K562 (cell line): ENCODE data around the gene RAB5B. TPM values are rescaled to one million over a fixed set of nuclear protein-coding genes. Genes with fewer than 3 reads are reported as not detected.

Source experiments
- CBFA2T3 ChIP-seq: fragments of 450-650 bp; IDR thresholded peaks from 2 replicates; pipeline ENCODE4 v1.6.1; 2017
- ELF2 ChIP-seq: fragments of 250-450 bp; sonication (Bioruptor Pico); IDR thresholded peaks from 2 replicates; pipeline ENCODE4 v1.5.0; 2021; ENCODE audit warnings: mild to moderate bottlenecking
- HDAC6 ChIP-seq: IDR thresholded peaks from 2 replicates; pipeline ENCODE4 v1.6.1; 2012; ENCODE audit warnings: low read depth, mild to moderate bottlenecking, control low read depth, inconsistent platforms, low read length, moderate library complexity
- KDM2B ChIP-seq: fragments of 250-450 bp; sonication (Bioruptor Pico); IDR thresholded peaks from 2 replicates; pipeline ENCODE4 v1.8.0; 2021; ENCODE audit warnings: mild to moderate bottlenecking, moderate library complexity
- MTA3 ChIP-seq: fragments of 450-650 bp; formaldehyde crosslinking; IDR thresholded peaks from 2 replicates; pipeline ENCODE4 v1.6.1; 2017; ENCODE audit warnings: mild to moderate bottlenecking, borderline replicate concordance
- NR0B1 ChIP-seq: fragments of 450-650 bp; IDR thresholded peaks from one replicate; pipeline ENCODE4 v1.6.1; 2018; ENCODE audit warnings: mild to moderate bottlenecking, moderate library complexity; ENCODE audit not compliant: partially characterized antibody
- REST ChIP-seq, 2 experiments: fragments of 450-650 bp; formaldehyde crosslinking in 1 of 2; IDR thresholded peaks; 2 replicates each; pipeline versions ENCODE4 v1.4.0 to v1.6.1; 2014 to 2020; ENCODE audit warnings: mild to moderate bottlenecking in 2 of 2, borderline replicate concordance in 1 of 2, low read depth in 1 of 2
- SNIP1 ChIP-seq: fragments of 450-650 bp; IDR thresholded peaks from 2 replicates; pipeline ENCODE4 v1.7.1; 2017; ENCODE audit warnings: low read depth, mild to moderate bottlenecking
- TAF9B ChIP-seq: fragments of 450-650 bp; IDR thresholded peaks from 2 replicates; pipeline ENCODE4 v1.6.1; 2018; ENCODE audit warnings: mild to moderate bottlenecking; ENCODE audit not compliant: partially characterized antibody
- TRIM25 ChIP-seq: fragments of 450-650 bp; IDR thresholded peaks from 2 replicates; pipeline ENCODE4 v1.7.0; 2016; ENCODE audit warnings: borderline replicate concordance
- ZBTB34 ChIP-seq: fragments of 250-450 bp; sonication (Bioruptor Pico); IDR thresholded peaks from 2 replicates; pipeline ENCODE4 v1.8.0; 2021; ENCODE audit warnings: mild to moderate bottlenecking, moderate library complexity
- ZKSCAN1 ChIP-seq: fragments of 150-350 bp; IDR thresholded peaks from 2 replicates; pipeline ENCODE4 v1.6.1; 2016; ENCODE audit warnings: low read depth, low read length
- ZNF507 ChIP-seq: conservative IDR thresholded peaks from 2 replicates; pipeline ENCODE4 v1.6.1; 2017; ENCODE audit warnings: missing genetic modification characterization, missing compliant biosample characterization
- polyA plus RNA-seq, 8 experiments: library from polyadenylated mRNA; depleted of rRNA in 4 of 8; stranded (reverse) in 5 of 8; unstranded in 3 of 8; fragments of >200 nt; fragmentation: Nextera tagmentation in 2 of 8; fragmentation: Illumina TruSeq in 1 of 8; extraction: Ambion mirVana in 2 of 8; extraction: Trizol in 1 of 8; gene quantifications; 2 replicates each; pipeline versions ENCODE4 v1.2.1 to v1.2.3, GENCODE V29; 2011 to 2014; ENCODE audit warnings: inconsistent platforms in 1 of 8, missing spikeins in 1 of 8
- total RNA-seq, 7 experiments: library from RNA; depleted of rRNA in 6 of 7; stranded (reverse); fragments of >200 nt in 6 of 7; fragmentation: Illumina TruSeq in 2 of 7; extraction: Trizol in 2 of 7; gene quantifications; 2 replicates each; pipeline versions ENCODE4 v1.2.1 to v1.2.3, GENCODE V29; 2011 to 2021; ENCODE audit warnings: low replicate concordance in 1 of 7

Gene RAB5B
- total and polyA plus RNA-seq, 9 of the 15 experiments (the other 6 are each of a cell fraction or from before 2014, with no cell fraction given) = 6.8 to 73.8 (median 25.2) TPM

GRCh38 chr12:56041552-56042429 lies 67.9 kb downstream of the RAB5B start, which contains the start of gene RPS26 (continued):
- TF ChIP-seq CBFA2T3 = no peak; the same call in 1 of the 2 replicates
- no peak for TF ChIP-seq SNIP1
- TF ChIP-seq ZNF507 (tag) = no peak
- peak; percentile 64; the same call in 1 of the 2 replicates for TF ChIP-seq REST (IDR thresholded peaks at IDR 0.05; ENCODE audit: borderline replicate concordance)
- peak; percentile 58; the same call in 1 of the 2 replicates for TF ChIP-seq REST (CRISPR knock-in tag; IDR thresholded peaks at IDR 0.05; ENCODE audit: low read depth)
- peak; percentile 92 for TF ChIP-seq ELF2 (CRISPR knock-in tag)
- TF ChIP-seq ZBTB34 (CRISPR knock-in tag) = no peak
- peak; percentile 100 for TF ChIP-seq MTA3
- TF ChIP-seq ZKSCAN1 = 0 out of 2 replicates have a peak, but pooled peaks have one; percentile 25
- TF ChIP-seq HDAC6 = 0 out of 2 replicates have a peak, but pooled peaks have one; percentile 63
- peak; percentile 100 for TF ChIP-seq TAF9B
- peak; percentile 30; the same call in 1 of the 2 replicates for TF ChIP-seq KDM2B (CRISPR knock-in tag)
- TF ChIP-seq TRIM25 = no peak
- no peak for TF ChIP-seq NR0B1
